Kidney (tissue), 14 donors: ENCODE data around the gene ANKRD29. TPM values are rescaled to one million over a fixed set of nuclear protein-coding genes. Genes with fewer than 3 reads are reported as not detected.

ENCODE experiments used
- DNase-seq, 5 donors: peaks; one replicate each; pipeline ENCODE4 v3.0.0-alpha.2; 2013 to 2020
- FAIRE-seq: peaks from 2 replicates; lab custom pipeline; 2012; peaks lifted over from hg19 to GRCh38; lab: Jason Lieb, UNC
- H3K27ac ChIP-seq, 2 donors: one replicate each; pipeline ENCODE4 v1.7.0; 2013; ENCODE audit warnings: low read depth in 2 of 2, low read length in 2 of 2, inconsistent platforms in 1 of 2
- H3K27me3 ChIP-seq: one replicate; pipeline ENCODE4 v1.7.1; 2013; ENCODE audit warnings: low read length, inconsistent platforms; ENCODE audit not compliant: control insufficient read depth, insufficient read depth
- H3K36me3 ChIP-seq, 3 donors: one replicate each; pipeline versions ENCODE4 v1.7.0 to v1.7.1; 2013; ENCODE audit warnings: low read length in 3 of 3, control low read depth in 1 of 3, inconsistent platforms in 1 of 3; ENCODE audit not compliant: insufficient read depth in 3 of 3, control insufficient read depth in 2 of 3
- H3K4me1 ChIP-seq, 3 donors: one replicate each; pipeline versions ENCODE4 v1.7.0 to v1.7.1; 2013; ENCODE audit warnings: low read length in 3 of 3, inconsistent platforms in 1 of 3, low read depth in 1 of 3; ENCODE audit not compliant: control insufficient read depth in 2 of 3, insufficient read depth in 2 of 3
- H3K4me3 ChIP-seq, 3 donors: one replicate each; pipeline versions ENCODE4 v1.7.0 to v1.8.1; 2013; ENCODE audit warnings: low read length in 3 of 3, control low read depth in 1 of 3, inconsistent platforms in 1 of 3
- H3K9ac ChIP-seq, 3 donors: one replicate each; pipeline versions ENCODE4 v1.7.0 to v1.7.1; 2013; ENCODE audit warnings: low read length in 3 of 3, control low read depth in 1 of 3, inconsistent platforms in 1 of 3
- H3K9me3 ChIP-seq, 3 donors: one replicate each; pipeline versions ENCODE4 v1.7.0 to v1.7.1; 2013; ENCODE audit warnings: low read length in 3 of 3, control low read depth in 1 of 3, inconsistent platforms in 1 of 3; ENCODE audit not compliant: control insufficient read depth in 2 of 3, insufficient read depth in 1 of 3
- CTCF ChIP-seq: IDR thresholded peaks from 3 replicates; pipeline ENCODE4 v1.5.1; 2012; ENCODE audit warnings: mild to moderate bottlenecking, moderate library complexity, borderline replicate concordance; ENCODE audit not compliant: insufficient read depth; ENCODE audit errors: extremely low read depth
- intact Hi-C: fragments of 100-400 bp; cut with DNase I; formaldehyde crosslinking; loops from one replicate; pipeline ENCODE4 v1.11.1; 2022
- polyA plus RNA-seq: library from polyadenylated mRNA; stranded (reverse); fragments of 350-450 nt; fragmentation: Illumina TruSeq; extraction: RNeasy Lipid Tissue Mini Kit (QIAGEN cat#74804); gene quantifications from one replicate; pipeline ENCODE4 v1.2.3, GENCODE V29; 2014; ENCODE audit warnings: low read depth, low replicate concordance; ENCODE audit not compliant: insufficient read depth
- total RNA-seq: library from RNA; stranded (reverse); fragmentation: NEBNext Ultra II Directional; extraction: Animal tissue kit (Norgen Biotek cat#: 25700); gene quantifications from one replicate; pipeline ENCODE4 v1.2.1, GENCODE V29; 2021
- donor health status: control.
- donor health status: control.
- donor health status: control.
- donor health status: control.
- donor health status: control.
- donor health status: DM: yes; HTN: yes; CAD: no.
- donor health status: Normal renal cell carcinoma (clear cell type).

The ANKRD29 gene
- total and polyA plus RNA-seq, 2 donors from 2014 or later = 4.9 to 5.2 TPM

- no peak for FAIRE-seq
- Histone ChIP-seq H3K4me3 (no peak overlapping the region), H3K27ac (no peak overlapping the region), H3K36me3 (no peaks in the 10 kb centered on the region), H3K4me1 (peaks cover 0 to 10% (median 0%) of the 10 kb centered on the region in 3 donors), H3K27me3 (peaks cover 3% of the 10 kb centered on the region), H3K9ac (no peak overlapping the region), H3K9me3 (no peaks in the 10 kb centered on the region)
- no peak for TF ChIP-seq CTCF
- no peak for DNase-seq
- intact Hi-C loops = no loop called here
Observed at GRCh38 chr18:23583071-23583865, 79.4 kb downstream of the ANKRD29 start.

DNA sequence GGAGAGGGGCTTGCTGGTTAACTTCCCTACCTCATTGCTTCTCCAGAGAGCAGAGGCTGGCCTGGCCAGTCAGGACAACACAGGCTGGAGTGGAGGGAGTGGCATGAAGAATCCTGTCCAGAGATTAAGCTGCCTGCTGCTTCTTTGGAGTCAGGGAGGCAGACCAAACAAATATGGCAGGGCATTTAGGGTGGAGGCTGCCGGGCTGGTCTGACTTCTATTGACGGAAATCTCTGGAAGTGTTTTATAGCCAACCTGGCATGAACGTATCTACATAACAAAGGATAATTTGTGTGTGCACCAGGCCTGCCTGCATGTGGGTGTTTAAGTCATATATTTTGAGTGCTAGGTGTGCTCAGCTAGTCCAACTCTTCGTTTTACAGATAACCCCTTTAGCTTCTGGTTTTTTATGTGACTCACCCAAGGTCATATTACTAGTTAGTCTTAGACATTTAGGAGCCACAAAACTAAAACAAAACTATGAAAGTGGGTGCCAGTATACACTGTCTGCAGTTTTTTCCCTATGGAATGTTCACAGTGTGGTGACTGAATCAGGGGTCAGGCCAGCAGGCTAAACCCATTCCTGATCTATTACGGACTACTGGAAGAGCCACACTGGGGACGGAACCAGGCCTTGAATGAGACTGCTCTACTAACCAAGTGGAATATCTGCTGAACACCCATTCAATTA lies 81.9 kb downstream of the ANKRD29 start:
- peaks cover 0 to 10% (median 0%) of the 10 kb centered on the region in 3 donors for H3K4me1 ChIP-seq
- H3K36me3 ChIP-seq = no peaks in the 10 kb centered on the region
- H3K4me3 ChIP-seq = no peak overlapping the region
- no peak overlapping the region for H3K9ac ChIP-seq
- no peak for FAIRE-seq
- H3K27ac ChIP-seq = no peak overlapping the region
- no peaks in the 10 kb centered on the region for H3K27me3 ChIP-seq
- DNase-seq = no peak
- TF ChIP-seq CTCF = no peak
- H3K9me3 ChIP-seq = no peaks in the 10 kb centered on the region
- intact Hi-C loops = no loop called here

DNA sequence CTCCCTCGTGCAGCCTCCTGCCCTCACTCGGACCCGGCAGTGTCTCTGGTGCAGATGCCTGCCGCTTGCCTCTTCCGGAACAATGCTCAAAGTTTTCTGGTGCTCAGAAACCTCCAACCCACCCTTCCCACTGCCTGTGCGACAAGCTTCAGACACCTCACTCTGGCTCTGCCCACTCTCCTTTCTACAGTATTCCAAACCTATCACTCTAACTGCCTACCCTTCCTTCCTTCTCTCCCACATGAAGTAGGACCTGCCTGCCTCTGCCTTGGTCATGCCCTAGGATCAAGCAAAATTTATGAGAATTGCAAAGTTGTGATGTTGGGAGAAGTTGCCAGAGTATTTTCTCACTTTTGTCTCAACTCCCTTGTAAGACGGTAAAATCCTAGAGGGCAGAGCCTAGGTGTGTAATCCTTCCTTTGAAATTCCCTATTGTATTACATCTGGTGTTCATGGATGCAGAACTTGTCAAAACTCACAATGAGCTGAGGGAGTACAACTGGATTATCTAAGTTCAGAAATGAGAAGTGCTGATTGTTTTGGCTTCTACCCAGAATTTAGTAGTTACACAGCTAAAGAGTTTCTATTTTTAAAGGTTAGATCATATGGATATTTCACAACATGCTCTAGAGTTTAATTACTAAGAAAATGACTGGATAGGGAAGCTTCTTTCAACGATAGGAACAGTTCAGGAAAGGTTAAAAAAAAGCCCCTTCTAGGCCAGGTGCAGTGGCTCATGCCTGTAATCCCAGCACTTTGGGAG lies 83.6 kb downstream of the ANKRD29 start:
- DNase-seq (peak in 1 of 5 donors; percentile 17), FAIRE-seq (no peak)
- no peaks in the 10 kb centered on the region for H3K36me3 ChIP-seq
- H3K9me3 ChIP-seq = no peaks in the 10 kb centered on the region
- intact Hi-C loops = no loop called here
- H3K27me3 ChIP-seq = no peaks in the 10 kb centered on the region
- H3K27ac ChIP-seq = no peak overlapping the region
- H3K4me1 ChIP-seq = peaks cover 0 to 9% (median 0%) of the 10 kb centered on the region in 3 donors
- H3K4me3 ChIP-seq = no peak overlapping the region
- no peak for TF ChIP-seq CTCF
- H3K9ac ChIP-seq = no peak overlapping the region
